Measurements from ENCODE around the gene LRIG3. TPM values are rescaled to one million over a fixed set of nuclear protein-coding genes. Genes with fewer than 3 reads are reported as not detected.

LRIG3 gene
- total and polyA plus RNA-seq, 2 donors (not counting 1 experiment from before 2014, with no cell fraction given): 37.1 to 118 TPM

- Histone ChIP-seq H3K9me3 (ENCODE audit: control insufficient read depth, insufficient read depth, low read depth, low read length) (no peaks in the 10 kb centered on the region), H3K4me1 (ENCODE audit: control insufficient read depth, extremely low read depth, insufficient read depth, low read length) (peaks cover 2% of the 10 kb centered on the region), H3K27ac (ENCODE audit: insufficient read depth, low read length) (no peak overlapping the region), H3K4me3 (replicated peaks in 1 of 4; ENCODE audit: control extremely low read depth in 1 of 4, insufficient read depth in 1 of 4, low read depth in 3 of 4, low read length in 4 of 4) (no peak overlapping the region), H2AFZ (ENCODE audit: low read length) (no peak overlapping the region), H3K36me3 (ENCODE audit: control insufficient read depth, insufficient read depth, low read length) (peaks cover 10% of the 10 kb centered on the region), H3K79me2 (ENCODE audit: control insufficient read depth, insufficient read depth, low read length) (no peaks in the 10 kb centered on the region), H3K27me3 (ENCODE audit: control insufficient read depth, insufficient read depth, low read length) (no peaks in the 10 kb centered on the region), H4K20me1 (ENCODE audit: control insufficient read depth, extremely low read depth, insufficient read depth, low read length) (no peaks in the 10 kb centered on the region), H3K4me2 (ENCODE audit: extremely low read depth, insufficient read depth, low read length) (no peak overlapping the region), H3K9ac (ENCODE audit: insufficient read depth, low read length) (no peak overlapping the region)
- no peak for DNase-seq (ENCODE audit: low read depth in 2 of 2)
- TF ChIP-seq, protein P1, sequence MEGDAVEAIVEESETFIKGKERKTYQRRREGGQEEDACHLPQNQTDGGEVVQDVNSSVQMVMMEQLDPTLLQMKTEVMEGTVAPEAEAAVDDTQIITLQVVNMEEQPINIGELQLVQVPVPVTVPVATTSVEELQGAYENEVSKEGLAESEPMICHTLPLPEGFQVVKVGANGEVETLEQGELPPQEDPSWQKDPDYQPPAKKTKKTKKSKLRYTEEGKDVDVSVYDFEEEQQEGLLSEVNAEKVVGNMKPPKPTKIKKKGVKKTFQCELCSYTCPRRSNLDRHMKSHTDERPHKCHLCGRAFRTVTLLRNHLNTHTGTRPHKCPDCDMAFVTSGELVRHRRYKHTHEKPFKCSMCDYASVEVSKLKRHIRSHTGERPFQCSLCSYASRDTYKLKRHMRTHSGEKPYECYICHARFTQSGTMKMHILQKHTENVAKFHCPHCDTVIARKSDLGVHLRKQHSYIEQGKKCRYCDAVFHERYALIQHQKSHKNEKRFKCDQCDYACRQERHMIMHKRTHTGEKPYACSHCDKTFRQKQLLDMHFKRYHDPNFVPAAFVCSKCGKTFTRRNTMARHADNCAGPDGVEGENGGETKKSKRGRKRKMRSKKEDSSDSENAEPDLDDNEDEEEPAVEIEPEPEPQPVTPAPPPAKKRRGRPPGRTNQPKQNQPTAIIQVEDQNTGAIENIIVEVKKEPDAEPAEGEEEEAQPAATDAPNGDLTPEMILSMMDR (conservative IDR thresholded peaks at IDR 0.05 in 1 of 2, IDR thresholded peaks at IDR 0.05 in 1 of 2; ENCODE audit: low read depth in 1 of 2, low read length in 2 of 2): no peak
- no peak for TF ChIP-seq EZH2 (IDR thresholded peaks at IDR 0.05; ENCODE audit: low read length, missing control alignments)
These were observed 33.8 kb downstream of the LRIG3 start for GRCh38 chr12:58886474-58886873.

GRCh38 chr12:58884916-58885315 lies 35.4 kb downstream of the LRIG3 start:
- H3K4me1 ChIP-seq (ENCODE audit: control insufficient read depth, extremely low read depth, insufficient read depth, low read length): peaks cover 2% of the 10 kb centered on the region
- H3K4me2 ChIP-seq (ENCODE audit: extremely low read depth, insufficient read depth, low read length): no peak overlapping the region
- peaks cover 13% of the 10 kb centered on the region for H3K36me3 ChIP-seq (ENCODE audit: control insufficient read depth, insufficient read depth, low read length)
- H3K9ac ChIP-seq (ENCODE audit: insufficient read depth, low read length): no peak overlapping the region
- no peaks in the 10 kb centered on the region for H3K9me3 ChIP-seq (ENCODE audit: control insufficient read depth, insufficient read depth, low read depth, low read length)
- no peak for TF ChIP-seq EZH2 (IDR thresholded peaks at IDR 0.05; ENCODE audit: low read length, missing control alignments)
- TF ChIP-seq, protein P1 (conservative IDR thresholded peaks at IDR 0.05 in 1 of 2, IDR thresholded peaks at IDR 0.05 in 1 of 2; ENCODE audit: low read depth in 1 of 2, low read length in 2 of 2): no peak
- H3K79me2 ChIP-seq (ENCODE audit: control insufficient read depth, insufficient read depth, low read length): no peaks in the 10 kb centered on the region
- no peak for DNase-seq (ENCODE audit: low read depth in 2 of 2)
- no peaks in the 10 kb centered on the region for H3K27me3 ChIP-seq (ENCODE audit: control insufficient read depth, insufficient read depth, low read length)
- H3K27ac ChIP-seq (ENCODE audit: insufficient read depth, low read length): no peak overlapping the region
- H4K20me1 ChIP-seq (ENCODE audit: control insufficient read depth, extremely low read depth, insufficient read depth, low read length): no peaks in the 10 kb centered on the region
- H2AFZ ChIP-seq (ENCODE audit: low read length): no peak overlapping the region
- no peak overlapping the region for H3K4me3 ChIP-seq (replicated peaks in 1 of 4; ENCODE audit: control extremely low read depth in 1 of 4, insufficient read depth in 1 of 4, low read depth in 3 of 4, low read length in 4 of 4)

DNA sequence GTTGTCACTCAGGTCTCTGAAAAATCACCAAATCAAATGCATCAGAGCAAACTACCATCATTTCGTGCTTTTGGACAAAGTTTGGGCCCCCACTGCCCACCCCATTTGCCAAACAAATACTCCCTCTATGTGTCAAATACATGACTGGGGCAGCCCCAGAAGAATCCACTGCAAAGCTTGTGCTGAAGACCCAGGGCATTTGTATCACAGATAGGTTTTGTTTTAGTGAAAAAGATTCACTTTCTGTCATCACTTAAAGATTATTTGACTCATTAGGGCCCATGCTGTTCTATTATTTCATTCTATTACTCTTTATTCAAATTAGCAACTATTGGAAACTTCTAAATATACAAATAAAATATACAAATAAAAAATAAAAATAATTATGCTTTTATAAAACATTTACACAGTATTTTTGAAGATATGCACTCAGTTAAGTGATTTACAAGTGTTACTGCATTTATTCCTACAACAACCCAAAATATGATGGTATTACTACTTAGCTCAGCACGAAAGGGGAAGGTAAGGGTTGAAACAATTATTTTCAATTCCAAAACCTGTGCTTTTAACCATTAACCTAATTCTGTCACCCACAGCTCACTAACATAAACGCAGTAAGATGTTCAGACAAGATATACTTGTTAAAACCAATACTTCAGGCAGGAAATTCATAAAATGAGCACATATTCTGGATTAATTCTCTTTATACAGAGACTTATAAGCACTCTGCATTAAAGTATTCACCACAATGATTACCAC lies 36.5 kb downstream of the LRIG3 start:
- no peak overlapping the region for H3K27ac ChIP-seq (ENCODE audit: insufficient read depth, low read length)
- no peak overlapping the region for H2AFZ ChIP-seq (ENCODE audit: low read length)
- H3K36me3 ChIP-seq (ENCODE audit: control insufficient read depth, insufficient read depth, low read length): peaks cover 18% of the 10 kb centered on the region
- H3K4me1 ChIP-seq (ENCODE audit: control insufficient read depth, extremely low read depth, insufficient read depth, low read length): peaks cover 2% of the 10 kb centered on the region
- H3K4me3 ChIP-seq (replicated peaks in 1 of 4; ENCODE audit: control extremely low read depth in 1 of 4, insufficient read depth in 1 of 4, low read depth in 3 of 4, low read length in 4 of 4): no peak overlapping the region
- H3K4me2 ChIP-seq (ENCODE audit: extremely low read depth, insufficient read depth, low read length): no peak overlapping the region
- TF ChIP-seq EZH2 (IDR thresholded peaks at IDR 0.05; ENCODE audit: low read length, missing control alignments): no peak
- TF ChIP-seq, protein P1 (conservative IDR thresholded peaks at IDR 0.05 in 1 of 2, IDR thresholded peaks at IDR 0.05 in 1 of 2; ENCODE audit: low read depth in 1 of 2, low read length in 2 of 2): no peak
- H3K27me3 ChIP-seq (ENCODE audit: control insufficient read depth, insufficient read depth, low read length): no peaks in the 10 kb centered on the region
- H3K79me2 ChIP-seq (ENCODE audit: control insufficient read depth, insufficient read depth, low read length): no peaks in the 10 kb centered on the region
- H4K20me1 ChIP-seq (ENCODE audit: control insufficient read depth, extremely low read depth, insufficient read depth, low read length): no peaks in the 10 kb centered on the region
- no peak for DNase-seq (ENCODE audit: low read depth in 2 of 2)
- H3K9ac ChIP-seq (ENCODE audit: insufficient read depth, low read length): no peak overlapping the region
- H3K9me3 ChIP-seq (ENCODE audit: control insufficient read depth, insufficient read depth, low read depth, low read length): no peaks in the 10 kb centered on the region
